NOMO-1 treated with DMSO at 0.1 percent for 48 hours (cell line): ENCODE results near the gene DNAH10.

Experiments
- DNase-seq: peaks from one replicate; lab custom pipeline; 2025; ENCODE audit not compliant: unreplicated experiment; lab: John Stamatoyannopoulos, UW

DNAH10 gene

GRCh38 chr12:123840765-123841425 is 78.8 kb downstream of the DNAH10 start:
- no peak for DNase-seq

- no peak for DNase-seq
These were observed 82.0 kb downstream of the DNAH10 start for GRCh38 chr12:123843912-123844748.

- DNase-seq, result no peak
These were observed 83.8 kb downstream of the DNAH10 start for GRCh38 chr12:123845881-123846280.

GRCh38 chr12:123846340-123846739 is 84.2 kb downstream of the DNAH10 start:
- no peak for DNase-seq

GRCh38 chr12:123847019-123847418 is 84.9 kb downstream of the DNAH10 start:
- DNase-seq, result no peak

- DNase-seq, result no peak
These were observed 85.8 kb downstream of the DNAH10 start for GRCh38 chr12:123847876-123848275.

GRCh38 chr12:123849517-123849916 is 87.4 kb downstream of the DNAH10 start:
- no peak for DNase-seq

- no peak for DNase-seq
These were observed 88.4 kb downstream of the DNAH10 start for GRCh38 chr12:123850246-123851134.

GRCh38 chr12:123853396-123854070 is 91.4 kb downstream of the DNAH10 start:
- no peak for DNase-seq

- DNase-seq, result no peak
These were observed 92.1 kb downstream of the DNAH10 start for GRCh38 chr12:123854232-123854631.

GRCh38 chr12:123854918-123855317 is 92.8 kb downstream of the DNAH10 start:
- DNase-seq, result peak; percentile 6

- DNase-seq, result no peak
These were observed 94.6 kb downstream of the DNAH10 start for GRCh38 chr12:123856681-123857080.

GRCh38 chr12:123858176-123858575 is 96.1 kb downstream of the DNAH10 start:
- no peak for DNase-seq

- no peak for DNase-seq
These were observed 96.9 kb downstream of the DNAH10 start for GRCh38 chr12:123859035-123859434.

- no peak for DNase-seq
These were observed 98.3 kb downstream of the DNAH10 start for GRCh38 chr12:123860377-123860776.

- DNase-seq, result no peak
These were observed 99.3 kb downstream of the DNAH10 start for GRCh38 chr12:123861392-123861791.

- no peak for DNase-seq
These were observed 105.0 kb downstream of the DNAH10 start for GRCh38 chr12:123867141-123867540.

- DNase-seq, result no peak
These were observed 106.7 kb downstream of the DNAH10 start for GRCh38 chr12:123868791-123869190.

- peak; percentile 14 for DNase-seq
These were observed 111.7 kb downstream of the DNAH10 start for GRCh38 chr12:123873793-123874192.

- DNase-seq, result peak; percentile 44
These were observed 115.9 kb downstream of the DNAH10 start for GRCh38 chr12:123877968-123878367.

GRCh38 chr12:123879101-123879500 is 117.0 kb downstream of the DNAH10 start:
- DNase-seq, result no peak
